HG02678 (cell line): Measurements from ENCODE around the gene TFF3.

Experiments
- ATAC-seq: cut with Tn5 transposase; IDR thresholded peaks from one replicate; pipeline ENCODE4 v1.9.1; 2021; ENCODE audit warnings: mild to moderate bottlenecking, moderate library complexity; ENCODE audit not compliant: unreplicated experiment

Gene TFF3

GRCh38 chr21:42347601-42348327 lies 32.6 kb upstream of the TFF3 start:
- no peak for ATAC-seq

DNA sequence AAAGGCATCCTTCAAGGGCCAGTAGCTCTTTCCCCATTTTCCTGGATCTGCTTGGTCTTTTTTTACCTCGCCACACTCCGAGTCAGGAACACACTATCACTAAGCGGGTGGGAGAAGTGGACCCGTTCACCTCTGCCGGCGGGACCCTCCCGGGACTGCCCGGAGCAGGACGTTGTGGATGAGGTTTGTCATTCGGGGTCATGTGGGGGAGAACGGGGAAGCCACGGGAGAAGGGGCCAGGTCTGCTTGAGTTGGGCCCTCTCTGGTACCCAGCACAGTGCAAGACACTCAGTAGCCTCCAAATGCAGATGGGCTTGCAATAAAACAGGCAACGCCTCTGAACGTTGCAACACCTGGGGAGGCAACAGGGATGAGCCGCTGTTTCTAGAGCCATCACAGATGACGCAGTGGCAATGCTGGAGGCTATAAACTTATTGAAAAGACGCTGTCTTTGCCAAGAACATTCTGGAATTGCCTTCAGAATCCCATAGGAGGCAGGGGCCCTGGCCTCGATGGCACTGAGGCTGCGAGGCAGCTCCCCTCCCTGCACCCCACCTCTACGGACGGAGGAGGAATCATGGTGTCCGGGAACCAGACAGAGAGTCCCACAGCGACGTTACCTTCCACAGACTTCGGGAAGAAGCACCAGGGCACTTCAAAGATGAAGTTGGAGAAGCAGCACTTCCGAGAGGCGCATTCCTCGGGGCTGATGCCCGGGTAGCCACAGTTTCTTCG lies 31.8 kb upstream of the TFF3 start:
- ATAC-seq: no peak

DNA sequence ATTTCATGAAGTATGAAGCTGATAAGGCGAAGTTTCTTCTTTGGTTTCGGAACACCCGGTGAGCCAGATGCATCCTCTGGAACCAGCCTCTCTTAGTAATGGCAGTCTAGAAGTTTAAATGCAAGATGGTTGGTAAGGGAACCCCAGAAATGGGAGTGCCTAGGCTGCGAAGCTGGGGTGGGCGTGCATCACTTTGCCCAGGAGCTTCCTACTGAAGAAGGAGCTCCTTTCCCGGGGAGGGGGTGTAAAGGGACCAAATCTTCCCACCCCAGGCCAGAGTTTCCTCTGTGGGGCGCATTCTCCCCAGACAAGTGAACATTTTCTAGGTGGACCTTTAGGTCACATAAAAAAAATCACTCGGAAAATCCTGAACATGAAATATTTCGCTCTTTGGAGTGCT lies 31.2 kb upstream of the TFF3 start:
- no peak for ATAC-seq

- no peak for ATAC-seq
These were observed 29.4 kb upstream of the TFF3 start for GRCh38 chr21:42344631-42345030.

DNA sequence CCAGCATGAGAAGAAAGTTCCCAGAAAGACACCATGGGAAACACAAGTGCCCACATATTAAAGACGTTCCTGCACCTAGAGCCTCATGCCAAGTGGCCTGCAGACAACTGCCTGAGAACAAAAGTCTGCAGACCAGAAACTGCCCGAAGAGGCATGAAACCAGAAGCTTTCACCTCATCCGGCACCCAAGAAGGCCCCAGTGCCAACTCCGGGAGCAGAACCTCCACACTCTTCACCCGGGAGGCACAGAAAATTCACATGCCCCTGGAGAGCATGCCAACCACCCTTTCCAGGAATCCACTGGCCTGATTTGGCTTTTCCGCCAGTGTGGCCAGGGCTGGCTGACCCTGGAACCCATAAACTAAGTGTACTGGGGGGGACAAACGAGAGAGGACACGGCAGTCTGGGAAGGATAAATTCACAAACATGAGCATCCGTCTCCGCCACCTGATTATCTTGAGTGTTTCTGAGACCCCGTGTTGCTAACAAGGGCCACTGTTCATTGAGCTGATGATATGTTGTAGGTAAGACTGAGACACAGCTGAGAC lies 28.8 kb upstream of the TFF3 start:
- no peak for ATAC-seq

GRCh38 chr21:42343556-42343955 lies 28.3 kb upstream of the TFF3 start:
- ATAC-seq: no peak

DNA sequence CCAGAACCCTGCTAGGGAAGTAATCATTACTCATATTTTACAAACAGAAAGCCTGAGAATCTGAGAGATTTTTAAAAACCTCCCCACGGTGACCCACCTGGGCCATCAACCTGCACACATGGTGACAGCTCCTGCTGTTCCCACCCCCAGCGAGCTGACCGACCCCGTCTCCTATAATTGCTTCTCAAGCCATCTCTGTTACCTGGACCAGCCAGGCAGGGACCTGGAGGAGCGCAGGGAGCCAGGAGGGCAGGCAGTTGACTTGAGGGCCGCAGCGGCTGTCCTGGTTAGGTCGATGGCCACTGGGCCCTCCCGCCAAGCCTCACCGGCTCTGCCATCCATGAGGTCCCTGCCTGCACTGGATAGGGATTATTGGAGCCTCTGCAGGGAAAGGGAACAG lies 27.9 kb upstream of the TFF3 start:
- no peak for ATAC-seq

- no peak for ATAC-seq
These were observed 26.8 kb upstream of the TFF3 start for GRCh38 chr21:42341776-42342542.

- no peak for ATAC-seq
These were observed 25.2 kb upstream of the TFF3 start for GRCh38 chr21:42340187-42341050.

DNA sequence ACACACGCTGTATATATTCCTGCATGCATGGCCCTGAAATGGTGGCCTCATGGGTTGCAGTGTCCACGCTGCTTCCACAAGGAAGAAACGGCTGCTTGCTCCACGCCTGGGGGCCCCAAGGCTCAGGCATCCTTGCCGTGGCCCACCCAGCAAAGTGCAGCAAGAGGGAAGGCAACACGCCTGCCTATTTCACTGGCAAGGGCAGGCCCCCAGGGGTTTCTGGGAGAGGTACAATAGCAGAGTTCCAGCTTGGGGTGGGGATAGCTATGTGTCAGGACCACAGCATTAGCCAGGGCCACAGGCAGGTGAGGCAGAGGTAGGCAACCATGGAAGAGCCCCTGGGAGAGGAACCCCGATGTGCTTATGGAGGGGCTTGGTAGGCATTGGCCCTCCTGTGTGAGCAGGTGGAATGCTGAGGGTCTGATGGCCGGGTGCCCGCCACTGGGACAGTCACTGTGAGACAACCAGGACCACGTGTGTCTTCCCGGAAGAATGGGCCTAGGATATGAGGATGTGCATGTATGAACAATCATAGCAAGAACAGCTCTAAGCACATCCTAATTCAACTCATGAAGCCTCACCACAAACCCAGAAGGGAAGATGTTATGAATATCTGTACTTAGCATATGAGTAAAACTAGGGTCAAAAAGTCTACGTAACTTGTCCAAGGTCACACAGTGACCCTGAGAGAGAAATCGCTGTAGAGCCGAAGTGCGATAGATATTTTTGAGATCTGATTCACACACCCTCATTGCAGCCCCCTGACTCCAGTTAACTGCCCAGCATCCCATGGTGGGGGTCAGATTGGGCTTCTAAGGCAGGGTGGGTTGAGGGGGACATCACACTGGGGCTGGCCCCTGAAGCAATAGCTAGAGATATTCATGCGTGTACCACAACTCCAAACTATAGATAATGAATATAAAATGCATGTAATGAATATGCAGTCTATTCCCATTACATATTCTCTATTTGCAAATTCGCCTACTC lies 23.8 kb upstream of the TFF3 start:
- ATAC-seq: no peak

DNA sequence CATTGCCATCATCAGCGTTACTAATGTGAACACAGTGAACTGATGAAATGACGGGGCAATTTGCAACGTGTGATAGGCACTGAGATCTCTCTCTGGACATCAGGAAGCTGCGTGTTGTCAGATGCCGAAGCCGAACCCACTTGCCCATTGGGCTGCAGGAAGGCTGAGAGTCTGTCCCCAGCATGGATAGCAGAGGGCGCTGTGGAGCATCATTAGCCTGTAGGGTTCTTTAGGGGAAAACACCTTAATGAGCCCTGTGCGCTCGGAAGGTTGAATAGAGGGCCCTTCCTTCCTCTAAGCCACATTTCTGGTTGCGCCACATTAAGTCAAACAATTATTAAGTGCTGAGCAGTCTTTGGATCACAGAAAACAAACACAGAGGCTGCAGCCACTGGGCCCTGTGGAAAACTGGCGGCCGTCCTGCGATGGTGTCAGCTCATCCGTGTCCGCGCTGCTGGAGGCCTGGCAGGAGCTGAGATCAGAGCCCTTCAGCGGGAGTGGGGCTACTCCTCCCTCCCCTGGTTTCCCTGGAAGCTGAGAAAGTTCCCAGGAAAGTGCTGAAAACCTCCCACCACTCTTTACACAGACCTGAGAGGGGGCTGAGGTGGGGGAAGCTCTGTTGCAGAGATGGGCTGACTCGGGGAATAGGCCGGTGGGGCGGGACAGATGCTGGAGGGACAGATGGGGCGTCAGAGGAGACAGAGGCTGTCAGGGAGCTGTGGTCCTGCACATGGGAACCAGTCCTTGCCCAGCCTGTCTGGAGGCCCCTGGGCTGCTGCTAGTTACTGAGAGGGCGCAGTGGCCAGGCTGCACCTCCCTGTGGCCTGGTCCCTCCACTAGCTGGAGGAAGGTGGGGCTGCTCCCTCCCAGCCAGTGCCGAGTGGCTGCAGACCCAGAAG lies 22.9 kb upstream of the TFF3 start:
- no peak for ATAC-seq

DNA sequence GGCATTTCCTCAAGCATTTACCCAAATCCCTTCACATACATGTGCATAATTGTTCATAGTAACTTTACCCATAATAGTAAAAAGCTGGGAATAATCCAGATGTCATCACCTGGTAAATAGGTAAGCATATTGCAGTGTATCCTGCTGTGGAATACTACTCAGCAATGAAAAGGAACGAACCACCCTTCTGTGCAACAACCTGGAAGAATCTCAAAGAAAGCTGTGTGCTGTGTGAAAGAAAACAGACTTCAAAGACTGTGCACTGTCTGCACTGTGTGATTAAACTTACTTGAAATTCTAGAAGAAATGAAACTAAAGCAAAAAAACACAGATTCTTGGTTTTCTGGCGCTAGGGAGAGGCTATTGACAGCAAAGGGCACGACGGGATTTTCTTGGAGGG lies 22.1 kb upstream of the TFF3 start:
- ATAC-seq: no peak

GRCh38 chr21:42336054-42336453 lies 20.8 kb upstream of the TFF3 start:
- ATAC-seq: no peak

- ATAC-seq: no peak
These were observed 17.5 kb upstream of the TFF3 start for GRCh38 chr21:42332557-42333317.

GRCh38 chr21:42331660-42332059 lies 16.5 kb upstream of the TFF3 start:
- ATAC-seq: no peak

DNA sequence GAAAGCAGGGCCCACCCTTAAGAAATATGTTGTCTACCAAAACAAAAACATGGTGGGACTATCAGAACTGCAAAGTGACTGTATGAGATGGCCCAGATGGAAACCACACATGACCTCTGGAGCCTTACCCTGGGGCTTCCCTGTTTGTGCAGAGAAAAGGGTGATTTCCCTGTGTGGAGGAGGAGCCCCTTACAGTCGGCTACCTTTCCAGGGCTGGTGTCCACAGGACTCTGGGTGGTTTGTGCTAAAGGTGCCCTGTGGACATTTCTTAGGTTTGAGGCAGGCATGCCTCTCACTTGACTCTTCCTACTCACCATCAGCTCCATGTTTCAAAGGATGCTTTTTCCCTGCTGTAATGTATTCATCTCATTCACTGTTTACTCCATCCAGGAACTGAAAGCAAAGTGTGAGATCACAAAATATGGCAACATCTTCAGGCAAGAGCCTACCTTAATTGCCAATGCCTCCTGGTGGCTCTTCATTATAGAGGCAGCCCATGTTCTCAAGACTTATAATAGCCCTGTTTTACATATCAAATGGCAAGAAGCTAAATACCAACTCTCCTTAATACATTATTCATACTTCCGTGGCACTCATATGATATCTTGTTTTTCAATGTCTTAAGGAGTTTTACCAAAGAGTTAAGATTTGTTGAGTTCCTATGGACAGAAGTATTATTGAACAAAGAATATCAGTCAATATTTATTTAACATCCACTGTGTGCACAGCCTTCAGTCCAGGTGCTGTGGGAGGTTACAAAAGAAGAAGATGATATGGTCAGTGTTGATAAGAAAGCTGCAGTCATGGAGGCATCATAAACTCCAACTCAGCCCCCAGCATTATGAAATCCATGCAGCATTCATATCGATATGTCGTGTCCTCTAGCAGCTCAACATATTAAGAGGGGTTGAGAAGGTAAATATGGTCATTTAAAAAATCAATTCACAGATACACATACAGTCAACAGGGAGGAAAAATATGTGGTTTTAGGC lies 15.5 kb upstream of the TFF3 start:
- no peak for ATAC-seq
